Measurements from ENCODE around the gene FAM227A.
"Not testable (repeated sequence)": the region's sequence is repeated elsewhere in the genome, so short reads cannot be mapped to it uniquely, and the experiment has no call there.

FAM227A gene

GRCh38 chr22:38610234-38610633, 46.0 kb downstream of the FAM227A start:
- DNase-seq, result no peak

GRCh38 chr22:38608992-38609750, 47.0 kb downstream of the FAM227A start:
- DNase-seq, result no peak

DNA sequence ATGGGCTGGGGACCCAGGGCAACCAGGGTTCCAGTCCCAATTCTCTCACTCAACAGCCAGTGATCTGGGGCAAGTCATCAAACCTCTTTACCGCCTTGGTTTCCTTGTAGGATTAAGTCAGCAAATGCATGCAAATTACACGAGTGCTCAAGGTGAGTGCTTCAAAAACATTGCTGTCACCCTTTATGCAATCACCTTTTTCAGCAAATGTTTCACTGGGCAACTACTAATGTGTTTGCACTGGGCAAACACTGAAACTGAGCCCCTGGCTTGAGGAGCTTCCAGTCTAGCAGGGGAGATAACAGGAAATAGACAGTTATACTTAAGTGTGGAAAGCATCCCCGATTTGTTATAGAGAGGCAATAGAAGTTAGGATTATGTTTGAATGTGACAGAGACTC, 48.5 kb downstream of the FAM227A start:
- DNase-seq, result peak; percentile 41

DNA sequence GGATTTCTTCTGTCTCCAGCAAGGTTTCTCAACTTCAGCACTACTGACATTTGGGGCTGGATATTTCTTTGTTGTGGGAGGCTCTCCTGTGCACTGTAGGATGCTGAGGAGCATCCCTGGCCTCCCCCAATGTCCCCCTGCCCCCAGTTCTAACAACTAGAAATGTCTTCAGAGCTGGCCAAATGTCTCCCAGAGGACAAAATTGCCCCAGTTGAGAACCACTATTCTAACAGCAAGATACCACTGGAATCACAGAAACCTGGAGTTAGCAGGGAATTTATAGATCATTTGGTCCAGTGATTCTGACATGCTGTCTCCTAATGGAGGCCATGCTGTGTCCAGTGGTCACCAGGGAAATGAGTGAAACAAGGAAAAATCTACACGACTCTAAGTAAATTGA, 54.0 kb downstream of the FAM227A start:
- DNase-seq, result no peak

GRCh38 chr22:38601221-38601764, 54.9 kb downstream of the FAM227A start:
- DNase-seq, result no peak

- no peak for DNase-seq
These were observed 56.7 kb downstream of the FAM227A start for GRCh38 chr22:38599466-38599865.

DNA sequence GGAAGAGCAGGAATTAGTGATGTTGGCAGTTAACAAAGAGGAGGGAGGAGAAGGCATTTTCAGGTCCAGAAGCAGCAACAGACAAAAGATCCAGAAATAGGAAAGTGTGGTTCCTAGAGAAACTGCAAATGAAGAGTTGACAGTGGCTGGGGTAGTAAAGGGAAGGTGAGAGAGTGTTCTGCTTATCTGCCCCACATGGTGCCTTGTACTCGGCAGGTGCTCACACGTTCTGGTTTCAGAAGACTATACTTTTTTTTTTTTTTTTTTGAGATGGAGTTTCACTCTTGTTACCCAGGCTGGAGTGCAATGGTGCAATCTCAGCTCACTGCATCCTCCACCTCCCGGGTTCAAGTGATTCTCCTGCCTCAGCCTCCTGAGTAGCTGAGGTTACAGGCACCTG, 73.3 kb downstream of the FAM227A start:
- DNase-seq, result not testable (repeated sequence)

DNA sequence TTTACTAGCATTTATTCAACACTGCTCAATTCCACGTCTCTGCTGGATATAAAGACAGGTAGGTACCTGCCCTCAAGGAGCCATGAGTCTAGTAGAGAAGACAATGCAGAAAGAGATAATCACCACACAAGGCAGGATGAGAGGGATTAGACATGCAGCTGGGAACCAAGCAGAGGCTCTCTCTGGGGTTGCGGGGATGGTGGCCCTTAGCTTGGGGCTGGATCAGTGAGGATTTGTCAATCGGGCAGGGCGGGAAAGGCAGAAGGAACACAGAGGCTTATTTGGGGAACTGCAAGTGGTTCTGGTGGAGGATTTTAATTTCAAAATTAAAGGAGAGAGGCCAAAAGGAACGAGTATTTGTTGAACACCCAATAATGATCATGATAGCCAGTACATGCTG, 77.7 kb downstream of the FAM227A start:
- DNase-seq, result no peak

DNA sequence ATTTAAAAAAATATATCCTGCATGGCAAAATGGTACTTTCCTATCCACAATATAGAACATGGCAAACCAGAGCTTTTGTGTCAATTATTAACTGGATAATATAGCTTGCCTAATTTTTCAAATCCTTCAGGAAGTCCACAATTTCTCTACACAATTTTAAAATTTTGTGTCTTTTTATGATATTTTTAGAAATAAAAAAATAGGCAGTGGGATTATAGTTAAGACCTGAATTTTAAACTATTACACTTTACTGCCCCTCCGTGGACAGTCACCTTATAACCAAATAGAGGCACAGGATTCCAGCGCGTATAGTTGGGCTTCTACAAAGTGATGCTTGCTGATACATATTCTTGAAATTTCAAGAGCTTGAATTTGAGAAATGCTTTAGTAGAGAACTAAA, 84.1 kb downstream of the FAM227A start:
- no peak for DNase-seq

GRCh38 chr22:38570779-38571364, 85.3 kb downstream of the FAM227A start:
- DNase-seq, result no peak

DNA sequence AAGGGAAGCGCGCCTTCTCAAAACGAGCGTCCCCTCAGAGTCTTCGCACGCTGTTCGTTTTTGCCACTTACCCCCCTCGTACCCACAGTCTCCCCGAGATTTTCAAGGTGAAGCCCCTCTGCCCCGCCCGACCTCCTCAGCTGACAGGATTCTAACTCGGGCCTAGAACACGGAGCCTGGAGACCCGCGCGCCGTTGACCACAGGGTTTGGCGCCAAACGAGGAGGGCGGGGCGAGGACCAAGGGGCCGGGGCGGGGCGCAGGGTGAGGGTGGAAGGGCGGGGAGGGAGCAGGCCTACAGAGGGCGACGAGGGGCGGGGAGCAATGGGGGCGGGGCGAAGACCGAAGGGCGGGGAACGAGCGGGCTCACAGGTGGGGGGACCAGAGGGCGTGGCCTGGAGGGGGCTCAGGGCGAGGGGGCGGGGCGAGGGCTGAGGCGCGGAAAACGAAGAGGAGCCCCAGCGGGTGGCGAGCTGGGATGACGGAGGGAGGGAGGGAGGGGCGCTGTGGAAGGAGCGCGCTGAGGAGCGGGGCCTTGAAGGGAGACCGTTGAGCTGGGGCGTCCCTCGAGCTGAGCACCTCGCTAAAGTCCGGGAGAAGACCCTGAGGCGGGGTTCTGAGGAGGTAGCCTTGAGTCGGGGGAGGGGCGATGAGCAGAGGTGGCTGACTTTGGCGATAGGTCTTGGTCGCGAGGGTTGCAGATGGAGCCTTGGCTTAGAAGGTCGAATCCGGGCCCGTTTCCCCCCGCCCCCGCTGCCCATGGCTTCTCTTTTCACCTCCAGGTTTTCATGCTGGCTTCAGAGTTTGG, 86.0 kb downstream of the FAM227A start, which contains the start of gene DMC1:
Gene DMC1, minus strand, starts transcription at position 212 of the 807 bp plus-strand sequence. CDS start 1,927 bp downstream, outside the sequence.
- peak; percentile 41 for DNase-seq

DNA sequence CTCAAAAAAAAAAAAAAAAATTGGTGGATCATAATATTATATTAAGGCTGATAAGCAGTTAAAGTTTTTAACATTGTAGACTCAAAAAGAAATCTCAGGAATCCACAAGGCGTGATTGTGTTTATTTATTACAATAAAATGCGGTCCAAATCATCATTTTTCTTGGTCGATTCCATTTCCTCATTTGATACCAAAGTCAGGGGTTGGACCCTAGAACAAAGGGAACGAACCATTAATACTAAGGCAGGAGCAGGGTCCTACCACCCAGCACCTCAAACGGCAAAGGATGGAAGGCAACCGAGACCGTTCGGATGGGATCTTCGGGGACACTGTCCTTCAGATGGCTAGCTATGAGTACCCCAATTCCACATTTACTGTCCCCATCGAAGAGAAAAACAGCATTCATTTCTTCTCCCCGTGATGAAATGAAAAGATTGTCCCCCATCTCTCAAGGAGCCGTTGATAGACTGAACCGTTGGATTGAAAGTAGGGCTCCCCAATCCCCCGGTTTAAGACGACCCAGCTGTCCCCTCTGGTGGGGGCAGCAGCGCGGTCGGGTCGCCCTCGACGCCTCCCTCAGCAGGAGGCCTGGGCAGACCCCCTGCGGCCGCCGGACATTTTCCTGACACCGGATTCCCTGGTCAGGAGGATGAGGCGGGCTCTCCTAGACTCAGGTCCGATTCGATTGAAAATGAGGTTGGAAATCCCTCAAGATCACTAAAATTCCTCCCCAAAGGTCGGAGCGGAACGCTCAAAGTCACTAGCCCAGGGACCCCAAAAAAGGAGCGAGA, 86.8 kb downstream of the FAM227A start:
- DNase-seq, result no peak

- DNase-seq, result no peak
These were observed 88.5 kb downstream of the FAM227A start for GRCh38 chr22:38567531-38568285.

DNA sequence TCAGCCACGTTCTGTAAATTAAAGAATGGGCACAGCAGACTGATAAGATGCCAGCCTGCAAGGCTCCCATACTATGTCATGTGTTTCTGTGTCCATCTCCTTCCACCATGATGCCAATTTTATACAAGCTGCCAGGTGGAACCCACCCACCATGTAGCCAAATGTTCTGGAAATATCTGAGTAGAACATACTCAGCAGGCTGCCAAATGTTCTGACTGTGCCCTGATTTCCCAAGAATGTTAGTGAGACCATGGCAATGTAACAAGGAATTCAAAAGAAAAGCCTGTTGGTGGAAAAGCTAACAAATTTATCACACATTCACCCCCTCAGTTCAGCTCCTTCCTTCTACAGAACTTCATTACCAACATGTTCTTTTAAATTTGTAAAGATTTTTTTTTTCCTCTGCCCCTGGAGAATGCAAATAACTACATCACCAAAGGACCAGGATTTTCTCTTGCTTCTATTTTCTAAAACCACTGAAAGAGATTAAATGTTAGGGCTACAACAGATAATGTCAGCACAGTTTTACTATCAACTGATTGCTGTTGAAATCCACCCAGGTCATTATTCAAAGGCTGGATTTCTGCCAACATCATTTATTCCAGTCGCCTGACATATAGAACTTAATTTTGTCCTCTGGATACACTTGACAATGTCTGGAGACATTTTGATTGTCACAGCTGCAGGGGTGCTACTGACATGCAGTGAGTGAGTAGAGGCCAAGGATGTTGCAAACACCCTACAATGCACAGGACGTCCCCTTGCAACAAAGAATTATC, 89.3 kb downstream of the FAM227A start:
- DNase-seq, result no peak

GRCh38 chr22:38565441-38565840, 90.8 kb downstream of the FAM227A start:
- DNase-seq, result no peak

DNA sequence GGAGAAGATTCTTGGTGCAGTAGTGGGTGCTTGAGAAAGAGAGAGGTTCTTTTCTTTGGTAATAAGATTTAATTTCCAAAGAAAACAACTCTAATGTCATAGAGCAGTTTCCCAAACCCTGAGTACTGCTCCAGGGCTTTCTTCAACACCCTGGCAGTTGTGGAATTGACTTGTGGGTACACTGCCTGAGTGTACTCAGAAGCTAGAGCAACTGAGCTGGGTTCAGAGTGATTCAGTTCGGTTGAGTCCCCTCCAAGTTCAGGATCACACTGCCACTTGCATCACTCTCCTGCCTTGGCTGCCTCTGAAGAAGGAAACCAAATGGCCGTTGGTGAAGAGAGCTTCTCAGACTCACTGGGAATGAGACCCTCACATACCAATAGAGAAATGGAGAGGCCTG, 91.5 kb downstream of the FAM227A start:
- no peak for DNase-seq

GRCh38 chr22:38554281-38554680, 101.9 kb downstream of the FAM227A start:
- no peak for DNase-seq

GRCh38 chr22:38549101-38549894, 106.9 kb downstream of the FAM227A start:
- no peak for DNase-seq

DNA sequence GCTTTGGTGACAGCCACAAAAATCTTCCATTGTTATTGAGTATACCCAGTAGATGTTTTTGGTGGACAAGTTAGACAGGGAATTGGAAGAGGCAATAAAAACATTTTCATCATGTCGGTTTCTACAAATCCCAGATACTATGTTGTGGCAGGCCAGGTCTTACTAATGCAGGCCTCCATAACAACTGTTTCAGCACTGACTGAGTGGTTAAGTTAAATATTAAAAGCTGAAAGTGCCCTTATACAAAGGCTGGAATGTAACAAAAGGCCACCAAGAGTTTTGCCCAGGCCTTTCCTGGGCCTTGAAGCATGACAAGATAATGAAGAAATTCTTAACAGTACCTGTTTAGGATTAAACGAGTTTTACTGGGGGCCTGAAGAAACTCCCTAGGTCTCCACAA, 115.5 kb downstream of the FAM227A start:
- DNase-seq, result no peak

DNA sequence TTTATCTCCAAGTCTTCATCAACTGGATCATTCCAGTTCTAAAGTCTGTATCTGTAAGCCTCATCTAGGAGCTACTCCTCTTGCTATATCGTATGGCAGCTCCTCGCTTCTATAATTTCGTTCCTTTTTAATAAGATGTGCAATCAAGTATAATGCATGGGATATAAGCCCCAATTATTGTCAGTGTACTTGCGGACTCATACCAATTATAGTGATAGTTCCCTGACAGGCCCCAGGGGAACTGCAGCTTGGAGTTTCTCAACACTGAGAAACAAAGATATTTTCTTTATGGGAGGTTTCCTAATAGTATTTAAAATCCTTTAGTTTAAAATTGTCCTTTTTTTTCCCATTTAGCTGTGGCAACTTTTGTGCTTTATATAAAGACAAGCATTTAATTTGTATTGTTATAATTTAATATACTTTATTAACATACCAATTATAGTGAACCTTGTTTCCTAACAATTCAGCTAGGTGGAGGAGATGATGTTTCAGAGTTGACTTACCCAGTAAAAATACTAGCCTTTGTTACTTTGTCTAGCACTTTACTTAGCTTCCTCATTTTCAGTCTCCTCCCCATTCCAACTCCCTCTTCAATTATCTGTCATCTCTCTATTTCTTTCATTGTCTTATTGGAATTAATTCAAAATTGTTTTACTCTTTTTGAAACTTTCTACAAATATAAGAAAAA, 124.8 kb downstream of the FAM227A start:
- DNase-seq, result no peak
